HG03571 (cell line): Measurements from ENCODE around the gene UIMC1.
A peak's percentile ranks its signal among the peaks of the same experiment; 100 is the strongest.
"Not testable (repeated sequence)": the region's sequence is repeated elsewhere in the genome, so short reads cannot be mapped to it uniquely, and the experiment has no call there.

Source experiments
- ATAC-seq: cut with Tn5 transposase; IDR thresholded peaks from one replicate; pipeline ENCODE4 v1.9.1; 2021; ENCODE audit not compliant: unreplicated experiment

The UIMC1 gene

DNA sequence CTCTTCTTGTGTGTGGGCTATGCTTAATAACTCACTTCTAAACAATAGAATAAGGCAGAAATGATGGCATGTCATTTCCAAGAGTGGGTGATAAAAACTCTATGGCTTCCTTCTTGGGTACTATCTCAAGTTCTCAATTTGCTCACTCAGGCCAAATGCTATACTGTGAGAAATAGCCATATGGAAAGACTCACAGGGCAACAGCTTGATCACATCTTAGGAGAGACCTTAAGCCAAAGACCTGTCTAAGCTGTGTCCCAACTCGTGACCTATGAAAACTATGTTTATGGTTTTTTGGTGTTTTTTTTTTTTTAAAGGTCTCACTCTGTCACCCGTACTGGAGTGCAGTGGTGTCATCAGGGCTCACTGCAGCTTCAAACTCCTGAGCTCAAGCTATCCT, 2.1 kb upstream of the UIMC1 start:
- ATAC-seq = no peak

DNA sequence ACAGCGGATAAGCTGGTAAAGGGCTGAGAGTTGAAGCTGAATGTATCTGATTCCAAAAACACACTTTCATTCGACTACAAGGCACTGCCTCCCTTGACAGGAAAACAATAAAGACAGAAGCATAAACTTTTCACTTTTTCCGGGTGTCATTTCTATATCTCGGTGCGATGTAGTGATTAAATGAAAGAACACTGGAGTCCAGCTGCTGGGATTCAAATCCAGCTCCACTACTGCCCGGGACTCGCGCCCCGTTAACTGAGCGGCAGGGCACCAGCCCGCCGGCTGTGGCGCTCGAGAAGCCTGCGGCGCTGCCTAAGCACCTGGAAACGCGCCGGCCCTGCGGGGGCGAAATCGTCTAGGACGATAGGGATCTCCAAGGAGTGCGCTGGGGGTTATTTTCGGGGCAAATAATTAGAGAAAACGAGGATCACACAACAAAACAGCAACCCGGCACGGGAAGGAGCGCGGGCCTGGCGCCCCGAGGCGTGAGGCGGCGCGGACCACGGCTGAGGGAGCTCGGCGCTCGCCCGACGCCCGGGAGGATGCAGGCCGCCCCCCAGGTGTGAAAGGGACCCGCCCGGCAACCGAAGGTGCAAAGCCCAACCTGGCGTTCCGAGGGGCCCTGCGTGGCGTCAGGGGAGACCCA, 837 bp downstream of the UIMC1 start:
- ATAC-seq = peak; percentile 41

DNA sequence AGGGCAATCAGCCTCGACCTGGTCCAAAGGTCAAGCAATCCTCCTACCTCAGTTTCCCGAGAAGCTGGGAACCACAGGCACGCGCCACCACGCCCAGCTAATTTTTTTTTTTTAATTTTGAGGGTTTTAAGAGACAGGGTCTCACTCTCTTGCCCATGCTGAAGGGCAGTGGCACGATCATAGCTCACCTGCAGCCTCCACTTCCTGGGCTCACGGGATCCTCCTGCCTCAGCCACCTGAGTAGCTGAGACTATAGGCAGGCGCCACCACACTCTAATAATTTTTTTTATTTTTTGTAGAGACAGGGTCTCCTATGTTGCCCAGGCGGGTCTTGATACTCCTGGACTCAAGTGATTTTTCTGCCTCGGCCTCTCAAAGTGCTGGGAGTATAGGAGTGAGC, 1.6 kb downstream of the UIMC1 start:
- ATAC-seq = no peak

- no peak for ATAC-seq
These were observed 2.9 kb downstream of the UIMC1 start for GRCh38 chr5:177003649-177004048.

DNA sequence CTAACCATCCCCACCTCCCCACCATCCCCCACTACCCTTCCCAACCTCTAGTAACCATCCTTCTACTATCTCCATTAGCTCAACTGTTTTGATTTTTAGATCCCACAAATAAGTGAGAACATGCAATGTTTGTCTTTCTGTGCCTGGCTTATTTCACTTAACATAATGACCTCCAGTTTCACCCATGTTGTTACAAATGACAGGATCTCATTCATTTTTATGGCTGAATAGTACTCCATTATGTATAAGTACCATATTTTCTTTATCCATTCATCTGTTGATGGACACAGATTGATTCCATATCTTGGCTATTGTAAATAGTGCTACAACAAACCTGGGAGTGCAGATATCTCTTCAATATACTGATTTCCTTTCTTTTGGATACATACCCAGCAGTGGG, 7.1 kb downstream of the UIMC1 start:
- ATAC-seq = not testable (repeated sequence)

DNA sequence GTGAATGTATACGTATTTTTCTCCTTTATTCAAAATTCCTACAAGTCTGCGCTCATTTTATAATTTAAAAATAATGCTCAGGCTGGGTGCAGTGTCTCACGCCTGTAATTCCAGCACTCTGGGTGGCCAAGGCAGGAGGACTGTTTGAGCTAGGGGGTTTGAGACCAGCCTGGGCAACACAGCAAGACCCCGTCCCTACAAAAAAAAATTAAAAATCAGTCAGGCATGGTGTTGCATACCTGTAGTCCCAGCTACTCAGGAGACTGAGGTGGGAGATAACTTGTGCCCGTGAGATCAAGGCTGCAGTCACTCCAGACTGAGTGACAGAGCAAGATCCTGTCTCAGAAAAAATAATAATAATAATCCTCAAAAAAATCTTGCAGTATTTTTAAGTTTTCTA, 7.8 kb downstream of the UIMC1 start:
- ATAC-seq = no peak

- ATAC-seq = no peak
These were observed 9.8 kb downstream of the UIMC1 start for GRCh38 chr5:176996780-176997179.

DNA sequence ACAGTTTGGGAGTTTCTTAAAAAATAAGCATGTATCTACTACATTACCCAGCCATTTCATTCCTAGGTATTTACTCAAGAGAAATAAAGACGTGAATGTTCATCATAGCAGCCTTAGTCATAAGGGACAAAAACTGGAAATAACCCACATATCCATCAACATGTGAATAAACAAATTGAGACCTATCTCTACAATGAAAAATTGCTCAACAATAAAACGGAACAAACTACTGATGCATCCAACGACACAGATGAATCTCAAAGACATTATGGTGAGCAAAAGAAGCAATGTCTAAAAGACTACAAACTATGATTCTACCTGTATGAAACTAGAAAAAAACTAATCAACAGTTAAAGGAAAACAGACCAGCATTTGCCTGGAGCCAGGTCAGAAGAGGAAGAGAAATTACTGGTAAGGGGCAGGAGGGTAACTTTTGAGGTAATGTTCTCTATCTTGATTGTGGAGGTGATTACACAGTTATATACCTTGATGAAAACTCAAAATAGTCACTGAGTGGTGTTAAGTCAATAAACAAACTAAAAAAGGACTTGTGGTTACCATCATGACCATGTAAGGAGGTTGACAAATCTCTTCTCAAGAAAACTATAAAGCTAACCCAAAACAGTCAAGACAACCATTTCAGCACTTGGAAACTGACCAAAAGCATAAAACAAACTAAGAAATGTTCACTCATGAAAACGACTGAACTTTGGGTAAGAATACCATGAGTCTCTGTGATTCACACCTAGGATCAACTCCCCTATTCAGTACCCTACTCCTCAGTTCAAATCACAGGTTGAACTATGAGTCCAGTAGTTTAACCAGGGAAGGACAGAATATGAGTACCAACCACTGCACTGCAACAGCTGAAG, 10.4 kb downstream of the UIMC1 start:
- ATAC-seq = no peak

DNA sequence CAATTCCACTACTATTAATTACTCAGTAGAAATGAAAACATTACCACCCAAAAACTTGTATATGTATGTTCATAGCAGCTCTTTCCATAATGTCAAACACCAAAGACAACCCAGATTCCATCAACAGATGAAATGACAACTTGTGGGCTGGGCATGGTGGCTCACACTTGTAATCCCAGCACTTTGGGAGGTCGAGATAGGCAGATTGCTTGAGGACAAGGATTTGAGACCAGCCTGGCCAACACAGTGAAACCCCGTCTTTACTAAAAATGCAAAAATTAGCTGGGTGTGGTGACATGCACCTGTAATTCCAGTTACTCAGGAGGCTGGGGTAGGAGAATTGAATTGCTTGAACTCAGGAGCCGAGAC, 11.5 kb downstream of the UIMC1 start:
- no peak for ATAC-seq

DNA sequence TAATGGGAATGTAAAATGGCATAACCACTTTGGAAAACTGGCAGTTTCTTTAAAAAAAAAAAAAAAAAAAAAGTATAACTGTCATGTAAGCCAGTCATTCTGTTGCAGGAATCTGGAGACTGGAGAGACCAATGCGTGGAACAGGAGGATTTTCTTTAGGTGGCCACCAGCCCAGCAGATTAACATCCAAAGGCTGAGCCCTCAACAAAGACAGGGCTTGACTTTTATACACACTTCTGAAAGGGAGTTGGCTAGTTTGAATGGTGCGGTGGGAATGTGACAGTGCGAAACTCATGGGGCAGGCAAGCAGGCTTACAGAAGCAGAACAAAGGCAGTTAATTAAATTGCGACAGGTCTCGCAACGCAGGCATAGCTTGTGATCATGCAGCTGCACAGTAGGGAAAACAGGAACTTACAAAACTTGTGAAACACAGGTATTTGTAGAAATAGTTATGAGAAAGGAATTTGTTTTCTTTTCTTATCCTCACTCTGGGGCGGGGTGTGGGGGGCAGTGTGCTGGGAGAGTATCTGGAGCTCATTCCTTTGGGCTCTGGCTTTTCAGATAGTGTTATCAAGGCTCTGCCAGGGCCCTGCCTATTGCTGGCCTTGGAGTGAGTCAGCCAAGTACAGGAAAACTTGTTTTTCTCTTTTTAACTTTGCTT, 12.0 kb downstream of the UIMC1 start:
- ATAC-seq = no peak

DNA sequence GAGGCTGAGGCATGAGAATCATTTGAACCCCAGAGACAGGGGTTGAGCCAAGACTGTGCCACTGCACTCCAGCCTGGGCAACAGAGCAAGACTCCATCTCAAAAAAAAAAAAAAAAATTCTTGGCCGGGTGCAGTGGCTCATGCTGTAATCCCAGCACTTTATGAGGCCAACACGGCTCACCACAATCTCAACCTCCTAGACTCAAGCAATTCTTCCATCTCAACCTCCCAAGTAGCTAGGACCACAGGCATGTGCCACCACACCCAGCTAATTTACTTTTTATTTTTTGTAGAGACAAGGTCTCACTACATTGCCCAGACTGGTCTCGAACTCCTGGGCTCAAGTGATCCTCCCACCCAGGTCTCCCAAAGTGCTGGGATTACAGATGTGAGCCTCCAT, 13.5 kb downstream of the UIMC1 start:
- not testable (repeated sequence) for ATAC-seq

- ATAC-seq = no peak
These were observed 19.0 kb downstream of the UIMC1 start for GRCh38 chr5:176987583-176987982.

- ATAC-seq = no peak
These were observed 20.3 kb downstream of the UIMC1 start for GRCh38 chr5:176986280-176986679.

GRCh38 chr5:176985516-176985915, 21.1 kb downstream of the UIMC1 start:
- peak; percentile 74 for ATAC-seq

DNA sequence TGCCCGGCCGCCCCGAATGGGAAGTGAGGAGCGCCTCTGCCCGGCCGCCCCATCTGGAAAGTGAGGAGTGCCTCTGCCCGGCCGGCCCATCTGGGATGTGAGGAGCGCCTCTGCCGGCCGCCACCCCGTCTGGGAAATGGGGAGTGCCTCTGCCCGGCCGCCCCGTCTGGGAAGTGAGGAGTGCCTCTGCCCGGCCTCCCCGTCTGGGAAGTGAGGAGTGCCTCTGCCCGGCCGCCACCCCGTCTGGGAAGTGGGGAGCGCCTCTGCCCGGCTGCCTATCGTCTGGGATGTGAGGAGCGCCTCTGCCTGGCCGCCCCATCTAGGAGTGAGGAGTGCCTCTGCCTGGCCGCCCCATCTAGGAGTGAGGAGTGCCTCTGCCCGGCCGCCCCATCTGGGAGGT, 22.4 kb downstream of the UIMC1 start:
- not testable (repeated sequence) for ATAC-seq

DNA sequence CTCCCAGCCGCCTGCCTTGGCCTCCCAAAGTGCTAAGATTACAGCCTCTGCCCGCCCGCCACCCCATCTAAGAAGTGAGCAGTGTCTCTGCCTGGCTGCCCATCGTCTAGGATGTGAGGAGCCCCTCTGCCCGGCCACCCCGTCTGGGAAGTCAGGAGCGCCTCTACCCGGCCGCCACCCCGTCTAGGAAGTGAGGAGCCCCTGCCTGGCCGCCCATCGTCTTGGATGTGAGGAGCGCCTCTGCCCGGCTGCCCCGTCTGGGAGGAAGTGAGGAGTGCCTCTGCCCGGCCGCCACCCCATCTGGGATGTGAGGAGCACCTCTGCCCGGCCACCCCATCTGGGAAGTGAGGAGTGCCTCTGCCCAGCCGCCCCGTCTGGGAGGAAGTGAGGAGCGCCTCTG, 23.0 kb downstream of the UIMC1 start:
- ATAC-seq = not testable (repeated sequence)

- ATAC-seq = not testable (repeated sequence)
These were observed 23.5 kb downstream of the UIMC1 start for GRCh38 chr5:176983112-176983511.

- ATAC-seq = no peak
These were observed 25.8 kb downstream of the UIMC1 start for GRCh38 chr5:176980818-176981217.

- ATAC-seq = no peak
These were observed 26.9 kb downstream of the UIMC1 start for GRCh38 chr5:176979669-176980068.

DNA sequence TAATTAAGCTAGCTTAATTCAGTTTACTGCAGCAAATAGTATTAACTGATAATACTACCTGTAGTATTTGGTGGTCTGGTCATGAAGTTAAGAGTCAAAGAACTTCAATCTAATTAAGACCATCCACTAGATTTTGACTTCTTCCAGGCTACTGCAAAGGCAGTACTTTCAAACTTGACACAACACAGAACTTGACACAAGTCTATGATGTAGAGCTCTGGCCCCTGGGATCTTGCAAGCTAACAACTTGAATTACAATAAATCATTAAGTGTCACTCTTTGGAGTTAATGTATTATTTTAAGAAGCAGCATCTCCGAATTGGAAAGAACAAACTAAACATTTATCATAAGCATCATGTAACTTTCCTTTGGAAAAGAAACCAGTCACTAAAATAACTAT, 40.9 kb downstream of the UIMC1 start:
- no peak for ATAC-seq

DNA sequence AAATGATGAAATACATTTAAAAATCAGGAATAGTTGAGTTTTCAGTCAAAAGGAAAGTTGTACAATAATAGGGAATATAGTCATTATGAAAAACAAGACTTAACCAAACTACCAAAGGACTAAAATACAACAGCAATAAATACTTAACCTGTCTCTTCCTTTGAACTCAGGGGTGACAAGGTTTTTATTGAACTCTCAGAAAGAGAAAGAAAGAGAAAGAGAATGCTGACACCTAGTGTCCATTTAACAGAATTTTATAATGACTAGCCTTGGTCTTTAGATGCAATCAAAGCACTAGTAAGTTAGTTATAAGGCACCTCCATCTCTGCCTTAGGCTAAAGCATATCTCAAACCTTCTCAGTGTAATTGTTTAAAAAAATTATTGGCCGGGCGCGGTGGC, 47.5 kb downstream of the UIMC1 start:
- ATAC-seq = no peak

DNA sequence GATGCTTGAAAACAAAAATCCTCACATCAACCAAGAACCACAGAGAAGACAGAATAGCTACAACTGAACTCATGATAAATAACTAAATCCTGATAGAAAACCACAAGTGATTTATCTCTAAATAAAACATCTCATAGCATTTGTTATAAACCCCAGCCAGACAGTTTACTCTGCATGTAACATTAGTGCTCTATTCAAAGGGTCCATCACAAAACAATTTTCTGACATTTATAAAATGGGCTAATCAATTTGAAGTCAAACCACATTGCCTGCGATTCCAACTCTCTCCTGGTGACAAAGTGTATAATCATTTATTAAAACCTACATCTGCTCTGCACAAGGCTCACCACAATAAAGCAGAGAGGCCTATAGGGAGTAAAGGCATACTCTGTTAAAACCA, 49.8 kb downstream of the UIMC1 start:
- ATAC-seq = no peak
